SK-N-SH (cell line): ENCODE results near the gene PRICKLE2. TPM values are rescaled to one million over a fixed set of nuclear protein-coding genes. Genes with fewer than 3 reads are reported as not detected.

Experiments
- CTCF ChIA-PET: fragments of 300-600, 350-600 bp; formaldehyde crosslinking; extraction: SDS; loops from one replicate; lab custom pipeline; 2021; lab: Yijun Ruan, JAX
- POLR2A ChIA-PET: fragments of 350-600 bp; sonication (Branson Sonifier 250); formaldehyde crosslinking; extraction: SDS; loops from one replicate; lab custom pipeline; 2020; ENCODE audit warnings: antibody characterized with exemption, inconsistent platforms; lab: Yijun Ruan, JAX
- DNase-seq: peaks from one replicate; pipeline ENCODE4 v3.0.0; 2012
- H2AFZ ChIP-seq: fragments of 200-600 bp; sonication (generic); 2 replicates; pipeline ENCODE4 v1.8.1; 2016; ENCODE audit warnings: antibody characterized with exemption, mild to moderate bottlenecking, low read depth
- H3F3A ChIP-seq: fragments of 200-600 bp; sonication (generic); replicated peaks from 2 replicates; pipeline ENCODE3; 2016; ENCODE audit warnings: antibody characterized with exemption, mild to moderate bottlenecking; ENCODE audit not compliant: insufficient read depth
- H3K27ac ChIP-seq, 2 experiments: fragments of 200-500 bp in 1 of 2; fragments of 200-600 bp in 1 of 2; sonication (Bioruptor generic) in 1 of 2; sonication (generic), shearing (Covaris generic) in 1 of 2; 2 replicates each; pipeline versions ENCODE4 v1.5.1 to v1.6.1; 2014 to 2016; ENCODE audit warnings: low read depth in 2 of 2, inconsistent platforms in 1 of 2, low read length in 1 of 2, mild to moderate bottlenecking in 1 of 2, mixed read lengths in 1 of 2
- H3K27me3 ChIP-seq: fragments of 200-600 bp; sonication (generic), shearing (Covaris generic); 2 replicates; pipeline ENCODE4 v1.6.1; 2016; ENCODE audit warnings: mixed run types; ENCODE audit not compliant: insufficient read depth
- H3K36me3 ChIP-seq, 2 experiments: fragments of 200-500 bp in 1 of 2; fragments of 200-600 bp in 1 of 2; sonication (Bioruptor generic) in 1 of 2; sonication (generic) in 1 of 2; replicated peaks in 1 of 2; 2 replicates each; pipeline versions ENCODE3 to v1.5.1; 2014 to 2016; ENCODE audit warnings: low read length in 1 of 2, mild to moderate bottlenecking in 1 of 2; ENCODE audit not compliant: insufficient read depth in 2 of 2, control insufficient read depth in 1 of 2
- H3K4me1 ChIP-seq, 2 experiments: fragments of 200-500 bp in 1 of 2; fragments of 200-600 bp in 1 of 2; sonication (Bioruptor generic) in 1 of 2; sonication (generic), shearing (Covaris generic) in 1 of 2; 2 replicates each; pipeline versions ENCODE4 v1.5.1 to v1.6.1; 2014 to 2016; ENCODE audit warnings: low read depth in 1 of 2, low read length in 1 of 2, mixed run types in 1 of 2; ENCODE audit not compliant: insufficient read depth in 2 of 2, control insufficient read depth in 1 of 2
- H3K4me2 ChIP-seq: fragments of 200-600 bp; sonication (generic), shearing (Covaris generic); 2 replicates; pipeline ENCODE4 v1.6.1; 2017; ENCODE audit warnings: mixed run types
- H3K4me3 ChIP-seq, 2 experiments: fragments of 200-500 bp in 1 of 2; fragments of 200-600 bp in 1 of 2; sonication (Bioruptor generic) in 1 of 2; sonication (generic), shearing (Covaris generic) in 1 of 2; 2 replicates each; pipeline versions ENCODE4 v1.5.1 to v1.8.1; 2014 to 2016; ENCODE audit warnings: low read depth in 2 of 2, inconsistent platforms in 1 of 2, low read length in 1 of 2, mild to moderate bottlenecking in 1 of 2, mixed read lengths in 1 of 2, moderate library complexity in 1 of 2
- H3K79me2 ChIP-seq: fragments of 200-600 bp; sonication (generic); 2 replicates; pipeline ENCODE4 v1.8.1; 2017; ENCODE audit warnings: mild to moderate bottlenecking; ENCODE audit not compliant: insufficient read depth
- H3K9ac ChIP-seq: fragments of 200-600 bp; sonication (generic); 2 replicates; pipeline ENCODE4 v1.6.1; 2017; ENCODE audit warnings: mixed run types
- H3K9me2 ChIP-seq: fragments of 200-600 bp; sonication (generic); 2 replicates; pipeline ENCODE4 v1.6.1; 2017; ENCODE audit warnings: mixed run types
- H3K9me3 ChIP-seq: fragments of 200-600 bp; sonication (generic); 2 replicates; pipeline ENCODE4 v1.6.1; 2017; ENCODE audit warnings: mixed run types, mild to moderate bottlenecking, moderate library complexity
- H4K20me1 ChIP-seq: fragments of 200-600 bp; sonication (generic); 2 replicates; pipeline ENCODE4 v1.6.1; 2017; ENCODE audit warnings: mild to moderate bottlenecking, mixed run types; ENCODE audit not compliant: insufficient read depth
- CHD2 ChIP-seq: fragments of 150-350 bp; IDR thresholded peaks from 2 replicates; pipeline ENCODE4 v1.6.1; 2018; ENCODE audit warnings: low read length; ENCODE audit not compliant: partially characterized antibody
- EP300 ChIP-seq, 2 experiments: IDR thresholded peaks; 2 replicates each; pipeline versions ENCODE4 v1.4.0 to v1.6.1; 2012; ENCODE audit warnings: borderline replicate concordance in 1 of 2, low read depth in 1 of 2, low read length in 1 of 2
- JUND ChIP-seq: IDR thresholded peaks from 2 replicates; pipeline ENCODE4 v1.4.0; 2012
- MXI1 ChIP-seq: IDR thresholded peaks from 2 replicates; pipeline ENCODE4 v1.6.1; 2012; ENCODE audit warnings: mild to moderate bottlenecking, low read depth, low read length, improper control_type of control experiment
- POLR2AphosphoS5 ChIP-seq: IDR thresholded peaks from 2 replicates; pipeline ENCODE4 v1.6.1; 2012; ENCODE audit warnings: low read depth, low read length
- RAD21 ChIP-seq: IDR thresholded peaks from 2 replicates; pipeline ENCODE4 v1.6.1; 2012; ENCODE audit warnings: mild to moderate bottlenecking, low read length
- RCOR1 ChIP-seq: fragments of 150-350 bp; IDR thresholded peaks from 2 replicates; pipeline ENCODE4 v1.6.1; 2017; ENCODE audit warnings: antibody characterized with exemption, low read length
- RFX5 ChIP-seq: IDR thresholded peaks from 2 replicates; pipeline ENCODE4 v1.6.1; 2012; ENCODE audit warnings: mild to moderate bottlenecking, improper control_type of control experiment, low read length
- TCF12 ChIP-seq: IDR thresholded peaks from 2 replicates; pipeline ENCODE4 v1.4.0; 2012
- TEAD4 ChIP-seq: IDR thresholded peaks from 2 replicates; pipeline ENCODE4 v1.4.0; 2012; ENCODE audit warnings: mild to moderate bottlenecking, borderline replicate concordance; ENCODE audit not compliant: insufficient read depth
- WGBS: methylation state at CpG from one replicate; pipeline ENCODE4 v1.1.6; 2017; ENCODE audit warnings: low lambda C conversion rate; 5-methylcytosine and 5-hydroxymethylcytosine counted together
- polyA plus RNA-seq, 3 experiments: library from polyadenylated mRNA; depleted of rRNA; stranded (reverse); fragments of >200 nt; gene quantifications; 2 replicates each; pipeline ENCODE4 v1.2.3, GENCODE V29; 2012
- TF ChIP-seq, protein P1 (sequence below): IDR thresholded peaks from 2 replicates; pipeline ENCODE4 v1.4.0; 2012; ENCODE audit warnings: low read depth

The PRICKLE2 gene
- polyA plus RNA-seq, 1 of the 3 experiments (the other 2 are of a cell fraction) = 0.67 TPM

DNA sequence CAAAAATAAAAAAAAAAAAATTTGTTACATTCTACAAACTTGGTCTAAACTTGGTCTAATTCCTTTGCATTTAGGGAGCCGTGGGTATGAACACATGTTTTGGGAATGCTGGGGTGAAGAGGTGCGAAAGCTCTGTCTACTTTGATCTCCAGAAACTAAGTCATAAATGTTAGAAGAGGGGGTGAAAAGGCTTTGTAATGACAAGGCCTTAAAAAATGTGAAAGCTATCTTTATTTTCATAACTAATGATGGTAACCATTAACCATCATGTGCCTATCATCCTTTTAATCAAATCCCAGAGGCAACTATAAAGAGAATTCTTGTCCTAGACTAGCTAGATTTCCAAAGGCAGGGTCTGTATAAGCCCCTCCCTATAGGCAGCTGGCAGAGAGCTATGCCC is 60.9 kb downstream of the PRICKLE2 start:
- Histone ChIP-seq H3K79me2 (no peaks in the 10 kb centered on the region), H3K9ac (no peak overlapping the region), H2AFZ (no peak overlapping the region)

GRCh38 chr3:64163755-64164148 is 61.5 kb downstream of the PRICKLE2 start:
- H3K4me3 ChIP-seq = no peak overlapping the region
- H3K9me2 ChIP-seq = no peaks in the 10 kb centered on the region
- POLR2A ChIA-PET = no interaction called here
- no peaks in the 10 kb centered on the region for H4K20me1 ChIP-seq
- no peaks in the 10 kb centered on the region for H3F3A ChIP-seq
- no peak overlapping the region; the same call in 1 of the 2 replicates for H3K4me2 ChIP-seq
- H3K4me1 ChIP-seq = peaks cover 0 to 10% of the 10 kb centered on the region in 2 experiments; a peak in 2 of 4 replicates
- WGBS = 80% methylated on average over 4 of the region's 4 CpGs
- CTCF ChIA-PET = interaction anchor here (0.6 to 2.7 kb wide), 4 partner anchors 17 to 321 kb away, joined by 3 to 9 read pairs (median 4); no protein-coding TSS in a partner anchor
- peak overlapping the region; percentile 35; the same call in 1 of the 2 replicates for H3K9ac ChIP-seq
- no peak overlapping the region for H2AFZ ChIP-seq
- DNase-seq = no peak
- peak overlapping the region in 1 of 2 experiments; percentile 60; a peak in 2 of 4 replicates for H3K27ac ChIP-seq
- H3K27me3 ChIP-seq = no peaks in the 10 kb centered on the region
- H3K36me3 ChIP-seq = no peaks in the 10 kb centered on the region
- no peaks in the 10 kb centered on the region for H3K9me3 ChIP-seq
- H3K79me2 ChIP-seq = no peaks in the 10 kb centered on the region
- TF ChIP-seq JUND = 0 out of 2 replicates have a peak, but pooled peaks have one; percentile 6
- TF ChIP-seq EP300 (IDR thresholded peaks at IDR 0.05; ENCODE audit: borderline replicate concordance in 1 of 2, low read depth in 1 of 2, low read length in 1 of 2) = peak in 1 of 2 experiments; percentile 9; a peak in 1 of 4 replicates
- no peak for TF ChIP-seq RCOR1
- no peak for TF ChIP-seq MXI1
- peak; percentile 33 for TF ChIP-seq TCF12

More for the DNA sequence above, 60.9 kb downstream of the PRICKLE2 start:
- no peaks in the 10 kb centered on the region for H3K9me3 ChIP-seq
- DNase-seq = no peak
- H3K9me2 ChIP-seq = no peaks in the 10 kb centered on the region
- H3K4me3 ChIP-seq = no peak overlapping the region
- TF ChIP-seq CHD2 (no peak), POLR2AphosphoS5 (no peak), RAD21 (no peak), TEAD4 (no peak), RFX5 (no peak)
- TF ChIP-seq, protein P1, sequence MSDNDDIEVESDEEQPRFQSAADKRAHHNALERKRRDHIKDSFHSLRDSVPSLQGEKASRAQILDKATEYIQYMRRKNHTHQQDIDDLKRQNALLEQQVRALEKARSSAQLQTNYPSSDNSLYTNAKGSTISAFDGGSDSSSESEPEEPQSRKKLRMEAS = no peak
- H3F3A ChIP-seq = no peaks in the 10 kb centered on the region
- ChIA-PET POLR2A (no interaction called here), CTCF (interaction anchor here (0.7 to 2.7 kb wide), 3 partner anchors 134 to 321 kb away, joined by 3 to 9 read pairs (median 3); no protein-coding TSS in a partner anchor)
- 95% methylated on average over 2 of the region's 2 CpGs for WGBS
- no peaks in the 10 kb centered on the region for H3K27me3 ChIP-seq
- peaks cover 0 to 10% of the 10 kb centered on the region in 2 experiments; a peak in 2 of 4 replicates for H3K4me1 ChIP-seq
- H4K20me1 ChIP-seq = no peaks in the 10 kb centered on the region
- no peak overlapping the region for H3K4me2 ChIP-seq
- H3K36me3 ChIP-seq = no peaks in the 10 kb centered on the region
- H3K27ac ChIP-seq = peak overlapping the region in 1 of 2 experiments; percentile 60; a peak in 2 of 4 replicates
